Uterus (tissue), 2 donors: ENCODE measurements around the gene VDAC1.

ENCODE experiments used
- CTCF ChIP-seq, 4 experiments: fragments of 200-600 bp in 2 of 4; fragments of 450-650 bp in 2 of 4; sonication (generic) in 2 of 4; IDR thresholded peaks; one replicate each; pipeline ENCODE4 v1.5.1; 2016 to 2019; ENCODE audit warnings: antibody characterized with exemption in 4 of 4, mild to moderate bottlenecking in 2 of 4, moderate library complexity in 1 of 4
- POLR2A ChIP-seq, 2 donors: fragments of 450-650 bp; IDR thresholded peaks; one replicate each; pipeline ENCODE4 v1.6.1; 2016; ENCODE audit warnings: antibody characterized with exemption in 2 of 2, mild to moderate bottlenecking in 1 of 2, moderate library complexity in 1 of 2

GRCh38 chr5:134003817-134004625, 754 bp downstream of the VDAC1 start:
- TF ChIP-seq POLR2A (IDR thresholded peaks at IDR 0.05) (no peak), CTCF (IDR thresholded peaks at IDR 0.05) (no peak)
